Vagina (tissue), 2 donors: ENCODE measurements around the gene FSTL1.

Experiments
- CTCF ChIP-seq, 3 experiments: fragments of 450-650 bp in 2 of 3; fragments of 200-600 bp in 1 of 3; sonication (generic) in 1 of 3; IDR thresholded peaks; one replicate each; pipeline ENCODE4 v1.5.1; 2017 to 2019; ENCODE audit warnings: antibody characterized with exemption in 3 of 3, mild to moderate bottlenecking in 2 of 3, moderate library complexity in 2 of 3
- POLR2A ChIP-seq, 2 donors: fragments of 450-650 bp; IDR thresholded peaks; one replicate each; pipeline ENCODE4 v1.6.1; 2017; ENCODE audit warnings: antibody characterized with exemption in 2 of 2, mild to moderate bottlenecking in 2 of 2, moderate library complexity in 2 of 2
- POLR2AphosphoS5 ChIP-seq, 2 donors: sonication (generic); formaldehyde crosslinking; IDR thresholded peaks; one replicate each; pipeline ENCODE4 v1.9.0; 2017; ENCODE audit warnings: antibody characterized with exemption in 2 of 2, mild to moderate bottlenecking in 2 of 2, low read depth in 1 of 2; ENCODE audit not compliant: insufficient read depth in 1 of 2

DNA sequence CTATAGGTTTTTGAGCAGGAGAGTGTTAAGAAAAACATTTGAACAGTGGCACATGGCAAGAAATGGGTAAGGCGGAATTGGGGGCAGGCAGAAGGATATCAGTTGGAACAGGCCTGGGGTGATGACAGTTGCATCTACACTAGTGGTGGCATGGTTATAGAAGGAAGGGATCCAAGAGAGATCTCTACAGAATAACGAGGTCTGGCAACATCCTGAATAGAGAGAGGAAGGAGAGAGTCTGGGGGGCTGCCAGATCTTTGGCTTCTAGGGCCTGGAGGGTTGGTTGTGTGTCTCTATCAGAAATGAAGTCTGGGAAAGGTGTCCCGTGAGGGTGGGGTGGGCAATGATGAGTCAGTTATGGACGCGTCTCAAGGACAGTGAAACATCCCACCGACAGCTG is 26.3 kb downstream of the FSTL1 start:
- no peak for TF ChIP-seq POLR2A (IDR thresholded peaks at IDR 0.05)
- no peak for TF ChIP-seq CTCF (IDR thresholded peaks at IDR 0.05)
- no peak for TF ChIP-seq POLR2AphosphoS5 (IDR thresholded peaks at IDR 0.05; ENCODE audit: insufficient read depth in 1 of 2, low read depth in 1 of 2)
